HEK293 (cell line): ENCODE results near the gene ZDHHC11.
A peak's percentile ranks its signal among the peaks of the same experiment; 100 is the strongest.

Source experiments
- BCL11A ChIP-seq: fragments of 450-650 bp; formaldehyde crosslinking; IDR thresholded peaks from 2 replicates; pipeline ENCODE4 v1.5.1; 2016; ENCODE audit warnings: low read depth, missing biosample characterization, missing genetic modification characterization
- FEZF1 ChIP-seq: fragments of 450-650 bp; formaldehyde crosslinking; IDR thresholded peaks from 2 replicates; pipeline ENCODE4 v1.5.1; 2016; ENCODE audit warnings: missing biosample characterization, missing genetic modification characterization
- KLF8 ChIP-seq: fragments of 450-650 bp; formaldehyde crosslinking; IDR thresholded peaks from 2 replicates; pipeline ENCODE4 v1.5.1; 2016; ENCODE audit warnings: missing biosample characterization, missing genetic modification characterization
- MZF1 ChIP-seq: fragments of 450-650 bp; formaldehyde crosslinking; IDR thresholded peaks from 2 replicates; pipeline ENCODE4 v1.5.1; 2017; ENCODE audit warnings: missing biosample characterization, missing genetic modification characterization, borderline replicate concordance
- ZEB2 ChIP-seq: fragments of 450-650 bp; formaldehyde crosslinking; IDR thresholded peaks from 2 replicates; pipeline ENCODE4 v1.5.1; 2016; ENCODE audit warnings: missing biosample characterization, missing genetic modification characterization
- ZIC2 ChIP-seq: fragments of 450-650 bp; formaldehyde crosslinking; IDR thresholded peaks from 2 replicates; pipeline ENCODE4 v1.5.1; 2016; ENCODE audit warnings: missing biosample characterization, missing genetic modification characterization
- ZNF133 ChIP-seq: fragments of 450-650 bp; formaldehyde crosslinking; IDR thresholded peaks from 2 replicates; pipeline ENCODE4 v1.5.1; 2016; ENCODE audit warnings: missing biosample characterization, missing genetic modification characterization
- ZNF140 ChIP-seq: fragments of 450-650 bp; formaldehyde crosslinking; IDR thresholded peaks from 2 replicates; pipeline ENCODE4 v1.5.1; 2016; ENCODE audit warnings: missing biosample characterization, missing genetic modification characterization
- ZNF2 ChIP-seq: fragments of 450-650 bp; formaldehyde crosslinking; IDR thresholded peaks from 2 replicates; pipeline ENCODE4 v1.5.1; 2016; ENCODE audit warnings: missing biosample characterization, missing genetic modification characterization
- ZNF223 ChIP-seq: fragments of 450-650 bp; formaldehyde crosslinking; IDR thresholded peaks from 2 replicates; pipeline ENCODE4 v1.5.1; 2016; ENCODE audit warnings: missing biosample characterization, missing genetic modification characterization
- ZNF311 ChIP-seq: fragments of 450-650 bp; formaldehyde crosslinking; IDR thresholded peaks from 2 replicates; pipeline ENCODE4 v1.5.1; 2017; ENCODE audit warnings: missing biosample characterization, missing genetic modification characterization, borderline replicate concordance
- ZNF354C ChIP-seq: fragments of 450-650 bp; formaldehyde crosslinking; IDR thresholded peaks from 2 replicates; pipeline ENCODE4 v1.5.1; 2016; ENCODE audit warnings: missing biosample characterization, missing genetic modification characterization, low read depth, borderline replicate concordance
- ZNF37A ChIP-seq: fragments of 450-650 bp; IDR thresholded peaks from 2 replicates; pipeline ENCODE4 v1.5.1; 2018; ENCODE audit warnings: missing biosample characterization, missing genetic modification characterization
- ZNF544 ChIP-seq: fragments of 450-650 bp; formaldehyde crosslinking; IDR thresholded peaks from 2 replicates; pipeline ENCODE4 v1.5.0; 2017; ENCODE audit warnings: missing biosample characterization, missing genetic modification characterization
- ZNF610 ChIP-seq: fragments of 450-650 bp; formaldehyde crosslinking; IDR thresholded peaks from 2 replicates; pipeline ENCODE4 v1.5.1; 2016; ENCODE audit warnings: missing biosample characterization, missing genetic modification characterization, borderline replicate concordance
- ZNF629 ChIP-seq: fragments of 450-650 bp; formaldehyde crosslinking; IDR thresholded peaks from 2 replicates; pipeline ENCODE4 v1.5.1; 2017; ENCODE audit warnings: missing biosample characterization, missing genetic modification characterization
- ZNF785 ChIP-seq: fragments of 450-650 bp; formaldehyde crosslinking; IDR thresholded peaks from 2 replicates; pipeline ENCODE4 v1.5.1; 2016; ENCODE audit warnings: missing biosample characterization, missing genetic modification characterization
- TF ChIP-seq, protein P1 (sequence below): fragments of 450-650 bp; formaldehyde crosslinking; IDR thresholded peaks from 2 replicates; pipeline ENCODE4 v1.5.1; 2016; ENCODE audit warnings: missing biosample characterization, missing genetic modification characterization
- TF ChIP-seq, protein P2 (sequence below): fragments of 450-650 bp; formaldehyde crosslinking; IDR thresholded peaks from 2 replicates; pipeline ENCODE4 v1.5.1; 2016; ENCODE audit warnings: missing biosample characterization, missing genetic modification characterization
- TF ChIP-seq, protein P3 (sequence below): fragments of 450-650 bp; formaldehyde crosslinking; IDR thresholded peaks from 2 replicates; pipeline ENCODE4 v1.5.1; 2016; ENCODE audit warnings: missing biosample characterization, missing genetic modification characterization
- TF ChIP-seq, protein P4 (sequence below): fragments of 450-650 bp; formaldehyde crosslinking; IDR thresholded peaks from 2 replicates; pipeline ENCODE4 v1.5.1; 2017; ENCODE audit warnings: missing biosample characterization, missing genetic modification characterization
- TF ChIP-seq, protein P5 (sequence below): fragments of 450-650 bp; formaldehyde crosslinking; optimal IDR thresholded peaks from 2 replicates; pipeline ENCODE3; 2016; ENCODE audit warnings: missing biosample characterization, mild to moderate bottlenecking, missing genetic modification characterization
- TF ChIP-seq, protein P6 (sequence below): fragments of 450-650 bp; formaldehyde crosslinking; conservative IDR thresholded peaks from 2 replicates; pipeline ENCODE4 v1.5.1; 2016; ENCODE audit warnings: low read depth, missing biosample characterization, missing genetic modification characterization

ZDHHC11 gene

DNA sequence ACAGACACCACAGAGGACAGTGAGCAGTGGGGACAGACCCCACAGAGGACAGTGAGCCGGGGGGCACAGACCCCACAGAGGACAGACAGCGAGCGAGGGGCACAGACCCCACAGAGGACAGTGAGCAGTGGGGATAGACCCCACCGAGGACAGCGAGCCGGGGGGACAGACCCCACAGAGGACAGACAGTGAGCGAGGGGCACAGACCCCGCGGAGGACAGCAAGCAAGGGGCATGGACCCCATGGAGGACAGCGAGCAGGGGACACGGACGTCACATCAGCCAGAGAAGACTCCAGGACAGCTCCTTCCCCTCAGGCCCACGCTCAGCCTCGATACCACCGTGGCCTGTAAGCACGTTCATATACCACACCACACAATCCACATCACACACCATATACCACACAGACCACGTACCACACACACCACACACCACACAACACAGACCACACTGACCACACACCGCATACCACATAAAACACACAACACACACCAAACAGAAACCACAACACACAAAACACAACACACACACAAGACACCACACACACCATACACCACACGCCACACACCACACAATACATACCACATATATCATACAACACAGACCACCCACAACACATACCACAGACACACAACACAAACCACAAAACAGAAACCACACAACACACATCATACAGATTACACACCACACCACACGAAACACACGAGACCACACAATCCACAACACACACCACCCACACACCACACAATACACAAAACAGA, 5.2 kb upstream of the ZDHHC11 start (continued):
- TF ChIP-seq, protein P1, sequence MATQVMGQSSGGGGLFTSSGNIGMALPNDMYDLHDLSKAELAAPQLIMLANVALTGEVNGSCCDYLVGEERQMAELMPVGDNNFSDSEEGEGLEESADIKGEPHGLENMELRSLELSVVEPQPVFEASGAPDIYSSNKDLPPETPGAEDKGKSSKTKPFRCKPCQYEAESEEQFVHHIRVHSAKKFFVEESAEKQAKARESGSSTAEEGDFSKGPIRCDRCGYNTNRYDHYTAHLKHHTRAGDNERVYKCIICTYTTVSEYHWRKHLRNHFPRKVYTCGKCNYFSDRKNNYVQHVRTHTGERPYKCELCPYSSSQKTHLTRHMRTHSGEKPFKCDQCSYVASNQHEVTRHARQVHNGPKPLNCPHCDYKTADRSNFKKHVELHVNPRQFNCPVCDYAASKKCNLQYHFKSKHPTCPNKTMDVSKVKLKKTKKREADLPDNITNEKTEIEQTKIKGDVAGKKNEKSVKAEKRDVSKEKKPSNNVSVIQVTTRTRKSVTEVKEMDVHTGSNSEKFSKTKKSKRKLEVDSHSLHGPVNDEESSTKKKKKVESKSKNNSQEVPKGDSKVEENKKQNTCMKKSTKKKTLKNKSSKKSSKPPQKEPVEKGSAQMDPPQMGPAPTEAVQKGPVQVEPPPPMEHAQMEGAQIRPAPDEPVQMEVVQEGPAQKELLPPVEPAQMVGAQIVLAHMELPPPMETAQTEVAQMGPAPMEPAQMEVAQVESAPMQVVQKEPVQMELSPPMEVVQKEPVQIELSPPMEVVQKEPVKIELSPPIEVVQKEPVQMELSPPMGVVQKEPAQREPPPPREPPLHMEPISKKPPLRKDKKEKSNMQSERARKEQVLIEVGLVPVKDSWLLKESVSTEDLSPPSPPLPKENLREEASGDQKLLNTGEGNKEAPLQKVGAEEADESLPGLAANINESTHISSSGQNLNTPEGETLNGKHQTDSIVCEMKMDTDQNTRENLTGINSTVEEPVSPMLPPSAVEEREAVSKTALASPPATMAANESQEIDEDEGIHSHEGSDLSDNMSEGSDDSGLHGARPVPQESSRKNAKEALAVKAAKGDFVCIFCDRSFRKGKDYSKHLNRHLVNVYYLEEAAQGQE (tag by site-specific recombination): no peak
- TF ChIP-seq FEZF1 (tag by site-specific recombination) (no peak), ZNF37A (no peak), ZEB2 (tag by site-specific recombination) (no peak), ZNF354C (tag by site-specific recombination) (no peak), ZIC2 (tag by site-specific recombination) (no peak), ZNF544 (tag by site-specific recombination) (0 out of 2 replicates have a peak, but pooled peaks have one; percentile 20), MZF1 (no peak), ZNF2 (peak; percentile 89), ZNF629 (tag by site-specific recombination) (0 out of 2 replicates have a peak, but pooled peaks have one; percentile 34), KLF8 (0 out of 2 replicates have a peak, but pooled peaks have one; percentile 15), ZNF223 (no peak), ZNF610 (tag by site-specific recombination) (no peak), ZNF140 (no peak), ZNF133 (no peak), ZNF311 (tag by site-specific recombination) (no peak), BCL11A (tag by site-specific recombination) (0 out of 2 replicates have a peak, but pooled peaks have one; percentile 34), ZNF785 (tag by site-specific recombination) (no peak)
- TF ChIP-seq, protein P2, sequence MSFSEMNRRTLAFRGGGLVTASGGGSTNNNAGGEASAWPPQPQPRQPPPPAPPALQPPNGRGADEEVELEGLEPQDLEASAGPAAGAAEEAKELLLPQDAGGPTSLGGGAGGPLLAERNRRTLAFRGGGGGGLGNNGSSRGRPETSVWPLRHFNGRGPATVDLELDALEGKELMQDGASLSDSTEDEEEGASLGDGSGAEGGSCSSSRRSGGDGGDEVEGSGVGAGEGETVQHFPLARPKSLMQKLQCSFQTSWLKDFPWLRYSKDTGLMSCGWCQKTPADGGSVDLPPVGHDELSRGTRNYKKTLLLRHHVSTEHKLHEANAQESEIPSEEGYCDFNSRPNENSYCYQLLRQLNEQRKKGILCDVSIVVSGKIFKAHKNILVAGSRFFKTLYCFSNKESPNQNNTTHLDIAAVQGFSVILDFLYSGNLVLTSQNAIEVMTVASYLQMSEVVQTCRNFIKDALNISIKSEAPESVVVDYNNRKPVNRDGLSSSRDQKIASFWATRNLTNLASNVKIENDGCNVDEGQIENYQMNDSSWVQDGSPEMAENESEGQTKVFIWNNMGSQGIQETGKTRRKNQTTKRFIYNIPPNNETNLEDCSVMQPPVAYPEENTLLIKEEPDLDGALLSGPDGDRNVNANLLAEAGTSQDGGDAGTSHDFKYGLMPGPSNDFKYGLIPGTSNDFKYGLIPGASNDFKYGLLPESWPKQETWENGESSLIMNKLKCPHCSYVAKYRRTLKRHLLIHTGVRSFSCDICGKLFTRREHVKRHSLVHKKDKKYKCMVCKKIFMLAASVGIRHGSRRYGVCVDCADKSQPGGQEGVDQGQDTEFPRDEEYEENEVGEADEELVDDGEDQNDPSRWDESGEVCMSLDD (tag by site-specific recombination): 0 out of 2 replicates have a peak, but pooled peaks have one; percentile 48
- TF ChIP-seq, protein P3, sequence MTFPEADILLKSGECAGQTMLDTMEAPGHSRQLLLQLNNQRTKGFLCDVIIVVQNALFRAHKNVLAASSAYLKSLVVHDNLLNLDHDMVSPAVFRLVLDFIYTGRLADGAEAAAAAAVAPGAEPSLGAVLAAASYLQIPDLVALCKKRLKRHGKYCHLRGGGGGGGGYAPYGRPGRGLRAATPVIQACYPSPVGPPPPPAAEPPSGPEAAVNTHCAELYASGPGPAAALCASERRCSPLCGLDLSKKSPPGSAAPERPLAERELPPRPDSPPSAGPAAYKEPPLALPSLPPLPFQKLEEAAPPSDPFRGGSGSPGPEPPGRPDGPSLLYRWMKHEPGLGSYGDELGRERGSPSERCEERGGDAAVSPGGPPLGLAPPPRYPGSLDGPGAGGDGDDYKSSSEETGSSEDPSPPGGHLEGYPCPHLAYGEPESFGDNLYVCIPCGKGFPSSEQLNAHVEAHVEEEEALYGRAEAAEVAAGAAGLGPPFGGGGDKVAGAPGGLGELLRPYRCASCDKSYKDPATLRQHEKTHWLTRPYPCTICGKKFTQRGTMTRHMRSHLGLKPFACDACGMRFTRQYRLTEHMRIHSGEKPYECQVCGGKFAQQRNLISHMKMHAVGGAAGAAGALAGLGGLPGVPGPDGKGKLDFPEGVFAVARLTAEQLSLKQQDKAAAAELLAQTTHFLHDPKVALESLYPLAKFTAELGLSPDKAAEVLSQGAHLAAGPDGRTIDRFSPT (tag by site-specific recombination): no peak
- TF ChIP-seq, protein P4, sequence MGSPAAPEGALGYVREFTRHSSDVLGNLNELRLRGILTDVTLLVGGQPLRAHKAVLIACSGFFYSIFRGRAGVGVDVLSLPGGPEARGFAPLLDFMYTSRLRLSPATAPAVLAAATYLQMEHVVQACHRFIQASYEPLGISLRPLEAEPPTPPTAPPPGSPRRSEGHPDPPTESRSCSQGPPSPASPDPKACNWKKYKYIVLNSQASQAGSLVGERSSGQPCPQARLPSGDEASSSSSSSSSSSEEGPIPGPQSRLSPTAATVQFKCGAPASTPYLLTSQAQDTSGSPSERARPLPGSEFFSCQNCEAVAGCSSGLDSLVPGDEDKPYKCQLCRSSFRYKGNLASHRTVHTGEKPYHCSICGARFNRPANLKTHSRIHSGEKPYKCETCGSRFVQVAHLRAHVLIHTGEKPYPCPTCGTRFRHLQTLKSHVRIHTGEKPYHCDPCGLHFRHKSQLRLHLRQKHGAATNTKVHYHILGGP (tag by site-specific recombination): peak; percentile 51
- TF ChIP-seq, protein P5, sequence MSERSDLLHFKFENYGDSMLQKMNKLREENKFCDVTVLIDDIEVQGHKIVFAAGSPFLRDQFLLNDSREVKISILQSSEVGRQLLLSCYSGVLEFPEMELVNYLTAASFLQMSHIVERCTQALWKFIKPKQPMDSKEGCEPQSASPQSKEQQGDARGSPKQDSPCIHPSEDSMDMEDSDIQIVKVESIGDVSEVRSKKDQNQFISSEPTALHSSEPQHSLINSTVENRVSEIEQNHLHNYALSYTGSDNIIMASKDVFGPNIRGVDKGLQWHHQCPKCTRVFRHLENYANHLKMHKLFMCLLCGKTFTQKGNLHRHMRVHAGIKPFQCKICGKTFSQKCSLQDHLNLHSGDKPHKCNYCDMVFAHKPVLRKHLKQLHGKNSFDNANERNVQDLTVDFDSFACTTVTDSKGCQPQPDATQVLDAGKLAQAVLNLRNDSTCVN (tag by site-specific recombination): peak; percentile 13
- TF ChIP-seq, protein P6, sequence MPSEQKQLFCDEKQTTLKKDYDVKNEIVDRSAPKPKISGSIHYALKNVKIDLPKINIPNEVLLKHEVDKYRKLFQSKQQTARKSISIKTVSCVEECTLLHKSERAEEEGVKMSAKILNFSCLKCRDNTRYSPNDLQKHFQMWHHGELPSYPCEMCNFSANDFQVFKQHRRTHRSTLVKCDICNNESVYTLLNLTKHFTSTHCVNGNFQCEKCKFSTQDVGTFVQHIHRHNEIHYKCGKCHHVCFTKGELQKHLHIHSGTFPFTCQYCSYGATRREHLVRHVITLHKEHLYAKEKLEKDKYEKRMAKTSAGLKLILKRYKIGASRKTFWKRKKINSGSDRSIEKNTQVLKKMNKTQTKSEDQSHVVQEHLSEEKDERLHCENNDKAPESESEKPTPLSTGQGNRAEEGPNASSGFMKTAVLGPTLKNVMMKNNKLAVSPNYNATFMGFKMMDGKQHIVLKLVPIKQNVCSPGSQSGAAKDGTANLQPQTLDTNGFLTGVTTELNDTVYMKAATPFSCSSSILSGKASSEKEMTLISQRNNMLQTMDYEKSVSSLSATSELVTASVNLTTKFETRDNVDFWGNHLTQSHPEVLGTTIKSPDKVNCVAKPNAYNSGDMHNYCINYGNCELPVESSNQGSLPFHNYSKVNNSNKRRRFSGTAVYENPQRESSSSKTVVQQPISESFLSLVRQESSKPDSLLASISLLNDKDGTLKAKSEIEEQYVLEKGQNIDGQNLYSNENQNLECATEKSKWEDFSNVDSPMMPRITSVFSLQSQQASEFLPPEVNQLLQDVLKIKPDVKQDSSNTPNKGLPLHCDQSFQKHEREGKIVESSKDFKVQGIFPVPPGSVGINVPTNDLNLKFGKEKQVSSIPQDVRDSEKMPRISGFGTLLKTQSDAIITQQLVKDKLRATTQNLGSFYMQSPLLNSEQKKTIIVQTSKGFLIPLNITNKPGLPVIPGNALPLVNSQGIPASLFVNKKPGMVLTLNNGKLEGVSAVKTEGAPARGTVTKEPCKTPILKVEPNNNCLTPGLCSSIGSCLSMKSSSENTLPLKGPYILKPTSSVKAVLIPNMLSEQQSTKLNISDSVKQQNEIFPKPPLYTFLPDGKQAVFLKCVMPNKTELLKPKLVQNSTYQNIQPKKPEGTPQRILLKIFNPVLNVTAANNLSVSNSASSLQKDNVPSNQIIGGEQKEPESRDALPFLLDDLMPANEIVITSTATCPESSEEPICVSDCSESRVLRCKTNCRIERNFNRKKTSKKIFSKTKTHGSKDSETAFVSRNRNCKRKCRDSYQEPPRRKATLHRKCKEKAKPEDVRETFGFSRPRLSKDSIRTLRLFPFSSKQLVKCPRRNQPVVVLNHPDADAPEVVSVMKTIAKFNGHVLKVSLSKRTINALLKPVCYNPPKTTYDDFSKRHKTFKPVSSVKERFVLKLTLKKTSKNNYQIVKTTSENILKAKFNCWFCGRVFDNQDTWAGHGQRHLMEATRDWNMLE (tag by site-specific recombination): no peak
